Effector memory CD8-positive, alpha-beta T cell (primary cell): ENCODE measurements around the gene OXSR1.

Experiments used
- ATAC-seq: fragments of 150-1000 bp; cut with Tn5 transposase; replicated peaks from 2 replicates; pipeline ENCODE4 v1.10.0; 2021; ENCODE audit warnings: mild to moderate bottlenecking, moderate library complexity
- DNase-seq, 3 experiments: peaks; one replicate each; pipeline ENCODE4 v3.0.0; 2021
- H3K27ac Mint-ChIP-seq, 2 donors: one replicate each; pipeline ENCODE4 v1.8.0; 2022; ENCODE audit warnings: mild to moderate bottlenecking in 2 of 2, mixed read lengths in 2 of 2, moderate library complexity in 2 of 2
- H3K27me3 Mint-ChIP-seq, 2 donors: one replicate each; pipeline ENCODE4 v1.8.0; 2022; ENCODE audit warnings: mixed read lengths in 2 of 2
- H3K36me3 Mint-ChIP-seq: one replicate; pipeline ENCODE4 v1.8.0; 2022; ENCODE audit warnings: mild to moderate bottlenecking, moderate library complexity, mixed read lengths; ENCODE audit not compliant: insufficient read depth
- H3K4me1 Mint-ChIP-seq, 2 donors: one replicate each; pipeline ENCODE4 v1.8.0; 2022; ENCODE audit warnings: low read depth in 2 of 2, mixed read lengths in 2 of 2
- H3K4me3 Mint-ChIP-seq, 2 donors: one replicate each; pipeline ENCODE4 v1.8.0; 2022; ENCODE audit warnings: mild to moderate bottlenecking in 2 of 2, mixed read lengths in 2 of 2, moderate library complexity in 2 of 2
- H3K9me3 Mint-ChIP-seq, 2 donors: one replicate each; pipeline ENCODE4 v1.8.0; 2022; ENCODE audit warnings: mixed read lengths in 2 of 2

Gene OXSR1

GRCh38 chr3:38142959-38143358 is 22.4 kb upstream of the OXSR1 start:
- no peak for DNase-seq
- H3K27me3 Mint-ChIP-seq, result no peaks in the 10 kb centered on the region
- peaks cover 27% of the 10 kb centered on the region for H3K36me3 Mint-ChIP-seq
- no peak overlapping the region for H3K4me3 Mint-ChIP-seq
- no peak overlapping the region for H3K27ac Mint-ChIP-seq
- peaks cover 18 to 29% of the 10 kb centered on the region in 2 donors for H3K4me1 Mint-ChIP-seq
- ATAC-seq, result no peak
- H3K9me3 Mint-ChIP-seq, result peaks cover 0 to 12% of the 10 kb centered on the region in 2 donors

DNA sequence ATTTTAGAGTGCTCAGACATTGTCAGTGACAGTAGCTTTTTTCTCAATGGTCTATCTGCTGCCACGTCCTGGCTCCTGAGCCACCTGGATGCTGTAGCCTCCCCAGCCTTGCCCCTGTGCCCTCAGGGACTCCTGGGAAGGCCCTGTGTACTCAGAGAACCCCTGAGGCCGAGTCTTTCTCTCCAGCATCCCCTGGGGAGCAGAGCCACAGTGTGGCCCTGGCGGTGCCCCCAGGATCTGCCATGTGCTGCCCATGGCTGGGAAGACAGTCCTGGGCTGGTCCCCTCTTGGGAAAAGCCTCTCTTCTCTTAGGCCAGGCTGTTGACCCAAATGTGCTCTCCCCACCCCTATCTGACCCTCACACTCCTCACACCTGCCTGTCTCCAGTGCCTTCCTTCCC is 21.8 kb upstream of the OXSR1 start:
- Mint-ChIP-seq H3K4me3 (no peak overlapping the region), H3K9me3 (peaks cover 0 to 12% of the 10 kb centered on the region in 2 donors), H3K36me3 (peaks cover 26% of the 10 kb centered on the region), H3K27me3 (no peaks in the 10 kb centered on the region), H3K27ac (no peak overlapping the region), H3K4me1 (peaks cover 13 to 24% of the 10 kb centered on the region in 2 donors)
- no peak for DNase-seq
- ATAC-seq, result no peak

GRCh38 chr3:38146504-38146903 is 18.8 kb upstream of the OXSR1 start:
- no peak for ATAC-seq
- Mint-ChIP-seq H3K27ac (peak overlapping the region in 1 of 2 donors; percentile 11), H3K4me3 (no peak overlapping the region), H3K4me1 (peaks cover 10% of the 10 kb centered on the region in 2 donors), H3K36me3 (peaks cover 15% of the 10 kb centered on the region), H3K27me3 (no peaks in the 10 kb centered on the region), H3K9me3 (peaks cover 0 to 12% of the 10 kb centered on the region in 2 donors)
- no peak for DNase-seq

DNA sequence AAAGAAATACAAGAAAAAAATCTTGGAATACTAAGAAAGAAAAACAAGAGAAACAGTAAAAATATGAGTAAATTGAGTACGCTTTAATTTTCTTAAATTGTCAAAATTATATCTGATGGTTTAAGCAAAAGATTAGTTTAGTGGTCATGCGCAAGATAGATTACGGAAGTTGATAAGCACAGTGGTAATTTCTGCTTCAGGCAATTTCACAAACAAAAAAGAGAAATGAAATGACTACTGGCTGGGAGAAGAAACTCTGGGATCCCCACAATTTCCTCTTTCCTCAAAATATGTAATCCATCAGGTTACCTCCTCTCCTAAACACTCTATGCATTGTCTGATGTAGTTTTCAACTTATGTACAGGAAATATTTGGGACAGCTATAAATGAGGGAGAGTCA is 17.9 kb upstream of the OXSR1 start:
- Mint-ChIP-seq H3K27ac (no peak overlapping the region), H3K36me3 (peaks cover 8% of the 10 kb centered on the region), H3K9me3 (peaks cover 0 to 12% of the 10 kb centered on the region in 2 donors), H3K4me3 (no peak overlapping the region), H3K4me1 (peaks cover 11 to 16% of the 10 kb centered on the region in 2 donors), H3K27me3 (no peaks in the 10 kb centered on the region)
- ATAC-seq (no peak), DNase-seq (no peak)

DNA sequence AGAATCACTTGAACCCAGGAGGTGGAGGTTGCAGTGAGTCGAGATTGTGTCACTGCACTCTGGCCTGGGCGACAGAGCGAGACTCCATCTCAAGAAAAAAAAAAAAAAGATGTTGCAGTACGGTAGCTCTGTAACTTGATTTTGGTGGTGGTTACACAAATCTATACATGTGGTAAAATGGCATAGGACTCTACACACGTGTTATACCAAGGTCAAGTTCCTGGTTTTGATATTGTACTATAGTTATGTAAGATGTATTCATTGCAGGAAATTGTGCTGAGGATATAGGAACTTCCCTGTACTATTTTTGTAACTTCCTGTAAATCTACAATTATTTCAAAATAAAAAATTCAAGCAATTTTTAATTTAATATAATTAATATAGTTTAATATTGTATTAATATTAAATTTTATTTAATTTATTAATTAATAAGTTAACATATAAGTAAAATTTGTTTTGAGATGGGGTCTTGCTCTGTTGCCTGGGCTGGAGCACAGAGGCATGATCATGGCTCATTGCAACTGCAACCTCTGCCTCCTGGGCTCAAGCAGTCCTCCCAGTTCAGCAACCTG is 16.9 kb upstream of the OXSR1 start:
- no peak for ATAC-seq
- Mint-ChIP-seq H3K36me3 (peaks cover 4% of the 10 kb centered on the region), H3K4me1 (peaks cover 13 to 19% of the 10 kb centered on the region in 2 donors), H3K9me3 (peaks cover 0 to 12% of the 10 kb centered on the region in 2 donors), H3K27ac (no peak overlapping the region), H3K4me3 (no peak overlapping the region), H3K27me3 (no peaks in the 10 kb centered on the region)
- DNase-seq, result no peak

DNA sequence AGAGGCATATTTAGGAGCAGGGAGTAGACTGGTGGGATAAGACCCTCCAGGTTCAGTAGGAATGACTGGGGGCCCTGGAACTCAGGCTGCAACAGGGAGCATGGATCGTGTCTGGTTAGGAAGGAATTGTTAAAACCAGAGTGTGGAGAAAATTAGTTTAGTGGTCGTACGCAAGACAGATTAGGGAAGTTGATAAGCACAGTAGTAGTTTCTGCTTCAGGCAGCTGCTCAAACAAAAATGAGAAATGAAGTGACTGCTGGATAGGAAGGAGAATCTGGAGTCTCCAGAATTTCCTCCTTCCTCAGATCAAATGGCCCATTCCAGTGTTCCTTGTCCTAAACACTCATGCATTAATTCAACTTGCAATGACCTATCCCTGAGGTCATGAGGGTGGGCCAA is 15.6 kb upstream of the OXSR1 start:
- Mint-ChIP-seq H3K4me3 (no peak overlapping the region), H3K4me1 (peaks cover 13 to 19% of the 10 kb centered on the region in 2 donors), H3K27me3 (no peaks in the 10 kb centered on the region), H3K9me3 (peaks cover 0 to 12% of the 10 kb centered on the region in 2 donors), H3K27ac (peak overlapping the region in 1 of 2 donors; percentile 9), H3K36me3 (peaks cover 4% of the 10 kb centered on the region)
- DNase-seq (no peak), ATAC-seq (no peak)

DNA sequence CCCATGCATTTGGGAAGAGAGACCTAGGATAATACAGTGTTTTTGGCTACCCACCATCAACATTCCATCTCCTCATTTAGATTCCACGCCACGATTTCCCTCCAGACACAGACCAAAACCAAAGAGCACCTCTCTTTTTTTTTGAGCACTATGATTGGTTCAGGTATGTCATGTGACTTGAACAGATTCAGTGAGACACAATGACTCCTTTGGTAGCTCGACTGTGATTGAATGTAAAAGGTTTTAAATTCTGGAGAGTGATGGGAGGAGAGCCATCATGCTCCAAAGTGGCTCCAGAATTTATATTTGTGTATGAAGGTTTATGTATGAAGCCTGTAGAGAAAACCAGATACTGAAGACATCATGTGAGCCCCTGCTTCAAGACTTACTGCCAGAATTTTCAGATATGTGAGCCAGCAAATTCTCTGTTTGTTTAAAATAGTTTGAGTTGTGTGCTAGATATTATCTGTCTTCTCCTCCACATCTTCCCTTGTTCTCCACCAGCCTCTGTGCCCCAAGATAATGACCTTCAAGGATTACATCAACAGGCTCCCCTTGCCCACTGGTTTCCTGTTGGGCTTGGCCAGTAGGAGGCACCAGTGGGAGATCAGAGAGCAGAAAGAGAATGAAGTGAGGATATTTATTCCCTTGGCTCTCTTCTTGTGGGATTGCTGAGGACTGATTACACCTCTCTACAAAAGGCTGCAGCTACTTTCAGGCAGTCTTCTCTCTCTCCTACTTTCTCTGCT is 14.4 kb upstream of the OXSR1 start:
- Mint-ChIP-seq H3K36me3 (peaks cover 4% of the 10 kb centered on the region), H3K4me3 (peak overlapping the region in 1 of 2 donors; percentile 58), H3K27ac (peak overlapping the region; percentile 91 to 92), H3K27me3 (no peaks in the 10 kb centered on the region), H3K9me3 (peaks cover 0 to 11% of the 10 kb centered on the region in 2 donors), H3K4me1 (peaks cover 13 to 19% of the 10 kb centered on the region in 2 donors)
- no peak for ATAC-seq
- no peak for DNase-seq

GRCh38 chr3:38151667-38152265 is 13.6 kb upstream of the OXSR1 start:
- ATAC-seq (peak; percentile 96), DNase-seq (peak in 1 of 3 experiments; percentile 12)
- H3K4me1 Mint-ChIP-seq, result peaks cover 13 to 19% of the 10 kb centered on the region in 2 donors
- H3K4me3 Mint-ChIP-seq, result peak overlapping the region; percentile 17 to 58
- H3K36me3 Mint-ChIP-seq, result peaks cover 4% of the 10 kb centered on the region
- H3K27ac Mint-ChIP-seq, result peak overlapping the region; percentile 91 to 92
- H3K27me3 Mint-ChIP-seq, result no peaks in the 10 kb centered on the region
- H3K9me3 Mint-ChIP-seq, result peaks cover 0 to 3% of the 10 kb centered on the region in 2 donors

GRCh38 chr3:38152609-38153008 is 12.7 kb upstream of the OXSR1 start:
- H3K27me3 Mint-ChIP-seq, result no peaks in the 10 kb centered on the region
- DNase-seq (no peak), ATAC-seq (no peak)
- peaks cover 13 to 19% of the 10 kb centered on the region in 2 donors for H3K4me1 Mint-ChIP-seq
- H3K27ac Mint-ChIP-seq, result no peak overlapping the region
- H3K36me3 Mint-ChIP-seq, result peaks cover 4% of the 10 kb centered on the region
- H3K9me3 Mint-ChIP-seq, result no peaks in the 10 kb centered on the region
- H3K4me3 Mint-ChIP-seq, result no peak overlapping the region

GRCh38 chr3:38153221-38153620 is 12.1 kb upstream of the OXSR1 start:
- H3K36me3 Mint-ChIP-seq, result no peaks in the 10 kb centered on the region
- peaks cover 13 to 19% of the 10 kb centered on the region in 2 donors for H3K4me1 Mint-ChIP-seq
- DNase-seq (no peak), ATAC-seq (no peak)
- H3K4me3 Mint-ChIP-seq, result no peak overlapping the region
- no peaks in the 10 kb centered on the region for H3K27me3 Mint-ChIP-seq
- H3K9me3 Mint-ChIP-seq, result no peaks in the 10 kb centered on the region
- no peak overlapping the region for H3K27ac Mint-ChIP-seq

DNA sequence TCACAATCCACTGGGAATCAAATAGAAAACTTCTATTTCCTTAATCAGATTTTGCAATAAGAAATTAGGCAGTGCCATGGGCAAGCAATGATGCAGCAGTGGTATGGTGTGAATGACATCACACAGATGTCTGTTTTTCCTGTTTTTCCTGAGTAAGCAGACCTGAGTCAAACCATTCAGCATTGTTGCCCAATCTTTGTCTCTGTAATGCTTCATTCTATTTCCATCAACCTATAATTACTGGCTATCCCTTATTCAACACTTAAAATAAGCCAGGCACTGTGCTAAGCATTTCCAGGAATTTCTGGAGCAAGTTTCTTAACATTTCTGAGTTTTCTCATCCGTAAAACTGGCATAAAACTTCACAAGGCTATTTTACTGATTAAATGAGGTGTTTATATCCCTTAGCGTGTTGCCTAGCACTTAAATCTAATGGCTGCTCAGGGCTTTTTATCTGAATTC is 11.3 kb upstream of the OXSR1 start:
- peaks cover 13 to 19% of the 10 kb centered on the region in 2 donors for H3K4me1 Mint-ChIP-seq
- H3K27me3 Mint-ChIP-seq, result no peaks in the 10 kb centered on the region
- ATAC-seq, result no peak
- no peak overlapping the region for H3K4me3 Mint-ChIP-seq
- H3K9me3 Mint-ChIP-seq, result no peaks in the 10 kb centered on the region
- DNase-seq, result no peak
- H3K36me3 Mint-ChIP-seq, result no peaks in the 10 kb centered on the region
- H3K27ac Mint-ChIP-seq, result no peak overlapping the region

GRCh38 chr3:38154625-38155255 is 10.6 kb upstream of the OXSR1 start:
- peaks cover 13 to 19% of the 10 kb centered on the region in 2 donors for H3K4me1 Mint-ChIP-seq
- no peak overlapping the region for H3K4me3 Mint-ChIP-seq
- no peaks in the 10 kb centered on the region for H3K27me3 Mint-ChIP-seq
- ATAC-seq, result no peak
- no peak overlapping the region for H3K27ac Mint-ChIP-seq
- H3K9me3 Mint-ChIP-seq, result no peaks in the 10 kb centered on the region
- DNase-seq, result no peak
- H3K36me3 Mint-ChIP-seq, result no peaks in the 10 kb centered on the region

DNA sequence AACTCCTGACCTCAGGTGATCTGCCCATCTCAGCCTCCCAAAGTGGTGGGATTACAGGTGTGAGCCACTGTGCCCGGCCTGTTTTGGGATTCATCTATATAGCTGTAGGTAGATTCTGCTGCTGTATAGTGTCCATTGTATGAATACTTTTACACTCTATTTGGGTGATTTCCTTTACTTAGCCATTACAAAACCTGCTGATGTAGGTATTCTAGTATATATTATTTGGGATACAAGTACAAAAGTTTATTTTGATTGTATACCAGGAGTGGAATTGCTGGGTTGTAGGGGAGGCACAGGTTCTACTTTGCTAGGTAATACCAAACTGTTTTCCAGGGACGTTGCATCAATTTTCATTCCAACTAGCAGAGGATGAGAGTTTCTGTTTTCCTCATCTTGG is 9.5 kb upstream of the OXSR1 start:
- no peaks in the 10 kb centered on the region for H3K36me3 Mint-ChIP-seq
- H3K4me3 Mint-ChIP-seq, result no peak overlapping the region

More for the DNA sequence above, 9.5 kb upstream of the OXSR1 start:
- Mint-ChIP-seq H3K27me3 (no peaks in the 10 kb centered on the region), H3K27ac (no peak overlapping the region), H3K4me1 (peaks cover 13 to 16% of the 10 kb centered on the region in 2 donors), H3K9me3 (no peaks in the 10 kb centered on the region)
- DNase-seq (no peak), ATAC-seq (no peak)
